Effector memory CD4-positive, alpha-beta T cell (primary cell): ENCODE measurements around the gene EIF5.

Experiments used
- DNase-seq, 3 donors: peaks; one replicate each; pipeline ENCODE4 v3.0.0-alpha.2; 2020
- H3K27ac ChIP-seq: 2 replicates; pipeline ENCODE4 v1.7.0; 2013; ENCODE audit warnings: mild to moderate bottlenecking, low read length, moderate library complexity; ENCODE audit not compliant: insufficient read depth, poor library complexity, severe bottlenecking
- H3K27me3 ChIP-seq: replicated peaks from 2 replicates; pipeline ENCODE4 v1.7.0; 2013; ENCODE audit warnings: mild to moderate bottlenecking, low read length; ENCODE audit not compliant: insufficient read depth, control insufficient read depth, poor library complexity, severe bottlenecking
- H3K36me3 ChIP-seq: 2 replicates; pipeline ENCODE4 v1.7.0; 2013; ENCODE audit warnings: mild to moderate bottlenecking, low read length, moderate library complexity; ENCODE audit not compliant: control insufficient read depth, insufficient read depth
- H3K4me1 ChIP-seq: 2 replicates; pipeline ENCODE4 v1.7.0; 2013; ENCODE audit warnings: low read length, mild to moderate bottlenecking; ENCODE audit not compliant: control insufficient read depth, insufficient read depth, poor library complexity, severe bottlenecking
- H3K4me3 ChIP-seq: 2 replicates; pipeline ENCODE4 v1.7.0; 2013; ENCODE audit warnings: low read length, low read depth, mild to moderate bottlenecking; ENCODE audit not compliant: insufficient read depth, poor library complexity, severe bottlenecking
- H3K9me3 ChIP-seq: 2 replicates; pipeline ENCODE4 v1.7.0; 2013; ENCODE audit warnings: mild to moderate bottlenecking, low read length, moderate library complexity; ENCODE audit not compliant: control insufficient read depth

Gene EIF5

DNA sequence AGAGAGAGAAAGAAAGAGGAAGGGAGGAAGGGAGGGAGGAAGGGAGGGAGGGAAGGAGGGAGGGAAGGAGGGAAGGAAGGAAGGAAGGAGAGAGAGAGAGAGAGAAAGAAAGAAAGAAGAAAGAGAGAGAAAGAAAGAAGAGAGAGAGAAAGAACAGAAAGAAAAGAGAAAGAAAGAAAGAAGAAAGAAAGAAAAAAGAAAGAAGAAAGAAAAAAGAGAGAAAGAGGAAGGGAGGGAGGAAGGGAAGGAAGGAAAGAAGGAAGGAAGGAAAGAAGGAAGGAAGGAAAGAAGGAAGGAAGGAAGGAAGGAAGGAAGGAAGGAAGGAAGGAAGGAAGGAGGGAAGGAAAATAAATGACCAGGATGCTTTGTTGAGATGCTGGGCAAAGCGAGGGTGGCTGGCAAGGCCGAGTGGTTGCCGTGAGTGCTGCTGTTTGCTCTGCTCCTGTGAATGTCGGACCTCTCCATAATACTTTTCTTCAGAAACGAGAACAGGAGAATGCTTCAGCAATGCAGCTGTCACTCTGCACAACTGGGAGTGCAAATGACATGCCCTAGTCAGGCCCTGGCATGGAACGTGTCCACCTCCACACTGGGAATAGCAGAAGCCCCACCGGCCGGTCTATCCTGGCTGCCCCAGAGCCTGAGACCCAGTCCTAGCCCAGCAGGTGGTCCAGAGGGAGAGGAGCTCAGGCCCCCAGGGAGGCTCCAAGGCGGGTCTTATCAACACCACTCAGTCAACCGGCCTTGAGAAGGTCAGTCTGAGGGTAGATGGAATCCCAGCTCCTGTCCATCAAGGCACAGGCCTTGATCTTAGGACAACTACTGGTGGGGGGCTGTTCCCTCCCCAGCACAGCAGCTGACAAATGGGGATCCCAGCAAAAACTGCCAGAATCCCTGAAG, 25.1 kb upstream of the EIF5 start:
- no peak overlapping the region for H3K4me3 ChIP-seq
- H3K9me3 ChIP-seq, result no peaks in the 10 kb centered on the region
- no peaks in the 10 kb centered on the region for H3K27me3 ChIP-seq
- DNase-seq, result no peak
- no peaks in the 10 kb centered on the region for H3K36me3 ChIP-seq
- H3K4me1 ChIP-seq, result no peaks in the 10 kb centered on the region
- H3K27ac ChIP-seq, result no peak overlapping the region

DNA sequence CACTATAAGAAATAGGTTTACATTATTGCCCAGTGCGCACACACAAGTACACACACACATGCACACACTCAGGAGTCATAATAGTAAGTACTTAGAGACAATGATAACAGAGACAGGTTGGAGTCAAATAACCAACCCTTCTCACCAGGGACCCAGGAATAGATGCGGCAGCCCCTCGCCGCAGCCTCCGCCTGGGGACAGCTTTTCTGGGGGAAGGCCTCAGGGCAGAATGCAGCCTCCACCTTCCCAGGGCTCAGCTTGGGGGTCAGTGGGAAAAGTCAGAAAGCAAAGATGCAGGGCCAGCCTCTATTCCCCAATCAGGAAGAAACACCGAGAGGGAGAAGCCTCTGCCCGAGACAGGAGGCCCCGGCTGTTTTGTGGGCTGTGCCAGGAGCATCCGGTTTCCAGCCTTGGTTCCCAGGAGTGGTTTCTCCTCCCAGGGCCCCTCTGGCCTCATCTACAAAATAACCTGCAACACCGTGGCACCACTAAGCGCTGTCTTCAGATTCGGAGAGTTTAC, 23.4 kb upstream of the EIF5 start:
- no peak for DNase-seq
- Histone ChIP-seq H3K4me1 (no peaks in the 10 kb centered on the region), H3K27ac (no peak overlapping the region), H3K27me3 (no peaks in the 10 kb centered on the region), H3K36me3 (no peaks in the 10 kb centered on the region), H3K4me3 (no peak overlapping the region), H3K9me3 (no peaks in the 10 kb centered on the region)

DNA sequence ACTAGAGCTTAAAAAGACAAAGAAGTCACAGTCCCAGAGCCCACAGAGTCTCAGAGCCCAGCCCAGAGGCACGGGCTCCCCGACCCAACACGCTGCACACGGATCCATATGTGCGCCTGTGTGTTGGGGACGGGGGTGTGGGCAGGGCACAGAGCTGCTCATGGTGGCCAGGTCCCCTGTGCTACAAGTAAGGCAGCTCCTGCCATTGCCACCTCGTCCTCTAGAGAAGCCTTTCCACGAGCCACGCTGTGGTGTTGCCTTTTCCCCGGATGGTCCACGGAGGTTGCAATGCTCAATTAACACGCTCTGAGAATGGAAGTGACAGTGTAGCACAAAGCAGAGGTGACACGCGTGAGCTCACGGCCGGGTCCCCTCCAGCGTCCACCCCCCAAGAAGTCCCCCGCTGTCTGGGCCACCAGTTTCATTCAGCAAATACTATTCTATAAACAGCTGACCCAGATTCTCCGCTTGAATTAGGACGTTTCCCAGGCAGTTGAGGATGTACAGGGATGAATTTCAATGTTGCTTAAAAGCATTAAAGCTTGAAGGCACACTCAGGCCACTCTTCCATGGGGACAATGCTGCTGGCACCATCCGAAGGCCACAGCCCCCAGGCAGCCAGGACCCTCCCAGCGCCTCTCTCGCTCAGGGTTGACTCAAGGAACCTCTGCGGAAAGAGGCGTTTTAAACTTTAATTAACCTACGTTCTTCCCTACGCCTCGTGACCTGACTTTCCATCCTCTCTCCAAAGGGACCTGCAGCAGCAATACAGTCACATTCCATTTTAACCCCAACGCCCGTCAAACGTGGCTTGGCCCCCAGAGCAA, 22.7 kb upstream of the EIF5 start:
- Histone ChIP-seq H3K27me3 (no peaks in the 10 kb centered on the region), H3K4me3 (no peak overlapping the region), H3K36me3 (no peaks in the 10 kb centered on the region), H3K9me3 (no peaks in the 10 kb centered on the region), H3K27ac (no peak overlapping the region), H3K4me1 (no peaks in the 10 kb centered on the region)
- DNase-seq, result no peak

DNA sequence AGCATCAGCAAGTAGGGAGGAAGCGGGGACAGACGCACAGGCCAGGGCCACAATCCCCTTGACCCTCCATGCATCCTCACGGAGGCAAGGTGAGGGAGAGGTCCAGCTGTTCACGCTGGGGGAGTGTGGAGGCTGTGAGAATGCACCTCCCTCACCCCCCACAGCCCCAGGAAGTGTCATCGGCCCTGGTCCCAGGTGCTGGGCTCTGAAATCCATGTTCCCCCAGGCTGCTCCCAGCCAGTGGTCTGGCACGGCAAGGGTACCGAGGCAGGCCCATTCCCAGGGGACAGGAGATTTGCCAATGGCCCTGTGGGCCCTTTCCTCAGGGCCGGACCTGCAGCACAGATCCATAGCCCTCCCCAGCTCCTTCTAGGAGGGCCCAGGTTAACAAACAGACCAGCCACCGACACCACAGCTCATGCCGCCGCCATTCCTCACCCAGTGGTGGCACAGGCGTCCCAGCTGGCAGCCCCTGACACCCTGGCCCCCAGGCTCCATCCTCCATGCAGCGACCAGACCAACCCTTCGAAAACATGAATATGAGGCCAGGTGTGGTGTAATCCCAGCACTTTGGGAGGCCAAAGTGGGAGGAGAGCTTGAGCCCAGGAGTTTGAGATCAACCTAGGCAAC, 21.9 kb upstream of the EIF5 start:
- H3K9me3 ChIP-seq, result no peaks in the 10 kb centered on the region
- DNase-seq, result no peak
- no peaks in the 10 kb centered on the region for H3K27me3 ChIP-seq
- no peaks in the 10 kb centered on the region for H3K36me3 ChIP-seq
- no peaks in the 10 kb centered on the region for H3K4me1 ChIP-seq
- no peak overlapping the region for H3K4me3 ChIP-seq
- H3K27ac ChIP-seq, result no peak overlapping the region

DNA sequence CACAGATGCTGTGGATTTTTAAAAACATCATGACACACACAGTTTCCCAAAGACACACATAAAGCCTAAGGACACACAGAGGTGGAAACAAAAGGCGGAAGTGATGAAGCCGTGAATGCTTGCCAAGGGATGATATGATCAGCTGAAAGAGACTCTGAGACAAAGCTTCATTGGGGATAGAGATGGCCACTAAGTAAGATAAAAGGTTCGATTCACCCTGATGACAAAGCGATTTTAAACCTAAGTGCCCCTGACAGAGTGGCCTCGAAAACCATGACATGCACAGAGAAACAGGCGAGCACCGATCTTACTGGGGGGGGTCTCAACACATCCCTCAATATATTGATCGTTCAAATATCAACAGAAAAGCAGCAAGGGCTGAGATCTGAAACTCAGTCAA, 20.3 kb upstream of the EIF5 start:
- no peaks in the 10 kb centered on the region for H3K36me3 ChIP-seq
- no peak overlapping the region for H3K4me3 ChIP-seq
- H3K4me1 ChIP-seq, result no peaks in the 10 kb centered on the region
- no peaks in the 10 kb centered on the region for H3K9me3 ChIP-seq
- no peak overlapping the region for H3K27ac ChIP-seq
- DNase-seq, result no peak
- no peaks in the 10 kb centered on the region for H3K27me3 ChIP-seq

DNA sequence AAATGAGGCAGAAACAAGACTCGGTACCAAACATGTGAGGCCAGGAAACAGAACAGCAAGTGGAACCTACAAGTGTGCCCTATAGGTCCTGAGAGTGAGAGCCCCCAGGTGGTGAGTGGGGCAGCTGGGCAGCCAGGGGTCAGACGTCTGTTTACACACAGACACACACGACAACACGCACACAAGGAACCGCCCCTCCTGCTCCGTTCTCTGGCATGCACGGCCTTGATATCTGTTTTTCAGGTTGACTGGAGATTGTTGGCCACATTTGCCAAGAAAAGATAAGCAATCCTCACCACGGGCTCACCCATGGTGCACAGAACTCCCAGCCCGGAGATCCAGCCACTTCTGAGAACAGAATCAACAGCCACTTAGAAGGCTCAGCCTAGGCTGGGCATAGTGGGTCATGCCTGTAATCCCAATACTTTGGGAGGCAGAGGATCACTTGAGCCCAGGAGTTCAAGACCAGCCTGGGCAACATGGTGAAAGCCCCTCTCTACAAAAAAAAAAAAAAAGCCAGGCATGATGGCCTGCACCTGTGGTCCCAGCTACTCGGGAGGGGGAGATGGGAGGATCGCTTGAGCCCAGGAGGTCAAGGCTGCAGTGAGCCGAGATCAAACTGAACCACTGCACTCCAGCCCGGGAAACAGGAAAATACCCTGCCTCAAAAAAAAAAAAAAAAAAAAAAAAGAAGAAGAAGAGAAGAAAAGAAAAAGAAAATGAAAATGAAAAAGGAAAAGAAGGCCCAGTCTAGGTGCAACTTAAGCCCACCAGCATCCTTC, 19.4 kb upstream of the EIF5 start:
- no peaks in the 10 kb centered on the region for H3K36me3 ChIP-seq
- H3K4me1 ChIP-seq, result no peaks in the 10 kb centered on the region
- H3K27me3 ChIP-seq, result no peaks in the 10 kb centered on the region
- no peak for DNase-seq
- no peak overlapping the region for H3K4me3 ChIP-seq
- H3K27ac ChIP-seq, result no peak overlapping the region
- H3K9me3 ChIP-seq, result no peaks in the 10 kb centered on the region

DNA sequence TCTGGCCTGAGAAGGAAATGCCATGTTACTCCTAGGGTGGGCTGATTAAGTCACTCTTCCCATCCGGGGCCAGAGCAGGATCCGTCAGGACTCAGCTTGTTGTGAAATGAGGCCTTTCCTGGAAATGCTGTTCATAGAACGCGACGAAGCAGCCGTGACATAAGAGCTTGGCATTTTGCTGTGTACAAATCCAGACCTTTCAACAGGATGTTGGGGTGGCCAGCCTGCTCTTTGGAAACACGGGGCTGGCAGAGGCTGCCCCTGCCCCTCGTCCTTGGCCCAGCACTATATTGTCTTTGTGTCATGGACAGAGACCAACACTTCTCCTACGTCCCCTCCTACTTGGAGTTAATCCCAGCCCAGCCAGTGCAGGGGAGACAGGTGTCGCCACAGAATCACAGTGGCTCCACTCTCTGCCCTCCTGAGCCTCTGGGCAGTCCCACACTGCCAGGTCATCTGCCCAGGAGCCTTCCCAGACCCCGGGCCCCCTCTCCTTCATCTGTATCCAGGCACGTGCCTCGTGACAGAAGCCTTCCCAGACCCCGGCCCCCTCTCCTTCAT, 18.6 kb upstream of the EIF5 start:
- no peak for DNase-seq
- Histone ChIP-seq H3K4me1 (no peaks in the 10 kb centered on the region), H3K27ac (no peak overlapping the region), H3K36me3 (no peaks in the 10 kb centered on the region), H3K9me3 (no peaks in the 10 kb centered on the region), H3K27me3 (no peaks in the 10 kb centered on the region), H3K4me3 (no peak overlapping the region)

DNA sequence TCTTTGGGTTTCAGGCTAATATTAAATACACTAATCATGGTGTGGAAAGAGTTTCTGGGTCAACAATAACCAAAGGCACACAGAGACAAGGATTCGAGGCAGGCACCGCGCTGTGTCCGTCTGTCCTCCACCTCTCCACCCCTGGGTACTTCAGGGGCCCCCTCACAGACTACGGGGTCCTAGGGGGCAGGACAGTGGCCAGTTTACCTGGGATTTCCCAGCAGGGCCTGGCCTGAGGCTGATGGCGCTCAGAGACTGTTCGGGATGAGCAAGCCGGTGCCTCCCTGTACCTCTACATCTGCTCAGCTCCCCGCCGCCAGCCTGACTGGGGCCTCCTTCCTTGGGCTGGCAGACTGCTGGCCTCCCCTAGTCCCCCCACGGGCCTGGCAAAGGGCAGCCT, 18.1 kb upstream of the EIF5 start:
- Histone ChIP-seq H3K27me3 (no peaks in the 10 kb centered on the region), H3K4me1 (no peaks in the 10 kb centered on the region), H3K4me3 (no peak overlapping the region), H3K9me3 (no peaks in the 10 kb centered on the region), H3K27ac (no peak overlapping the region), H3K36me3 (no peaks in the 10 kb centered on the region)
- no peak for DNase-seq

DNA sequence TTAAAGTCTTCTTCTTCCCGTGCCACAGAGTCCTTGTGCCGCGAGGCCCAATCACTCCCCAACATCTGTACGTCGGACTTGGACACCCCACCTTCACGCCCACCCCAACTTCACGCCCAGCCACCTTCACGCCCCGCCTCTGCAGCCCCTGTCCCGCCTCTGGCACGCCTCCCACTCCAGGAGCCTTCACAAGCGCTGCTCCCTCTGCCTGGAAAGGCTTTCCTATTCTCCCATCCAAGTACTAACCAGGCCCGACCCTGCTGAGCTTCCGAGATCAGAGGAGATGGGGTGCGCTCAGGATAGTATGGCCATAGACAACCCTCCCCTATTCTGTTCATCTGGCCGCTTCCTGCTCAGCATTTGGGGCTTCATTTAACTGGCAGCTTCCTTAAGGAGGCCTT, 17.3 kb upstream of the EIF5 start:
- Histone ChIP-seq H3K4me3 (no peak overlapping the region), H3K4me1 (no peaks in the 10 kb centered on the region), H3K36me3 (no peaks in the 10 kb centered on the region), H3K27me3 (no peaks in the 10 kb centered on the region), H3K9me3 (no peaks in the 10 kb centered on the region), H3K27ac (no peak overlapping the region)
- no peak for DNase-seq
